MG63 (cell line): ENCODE measurements around the gene KNTC1. TPM values are rescaled to one million over a fixed set of nuclear protein-coding genes. Genes with fewer than 3 reads are reported as not detected.
"Not testable (repeated sequence)": the region's sequence is repeated elsewhere in the genome, so short reads cannot be mapped to it uniquely, and the experiment has no call there.

Source experiments
- DNase-seq: peaks from one replicate; pipeline ENCODE4 v3.0.0-alpha.2; 2020
- H3K27me3 ChIP-seq: fragments of 250-450 bp; sonication (Bioruptor Pico); 2 replicates; pipeline ENCODE4 v1.5.1; 2020; ENCODE audit warnings: mild to moderate bottlenecking, moderate library complexity
- H3K36me3 ChIP-seq: fragments of 250-450 bp; sonication (Bioruptor Pico); 2 replicates; pipeline ENCODE4 v1.5.1; 2020; ENCODE audit warnings: mild to moderate bottlenecking, moderate library complexity
- H3K4me3 ChIP-seq: fragments of 250-450 bp; sonication (Bioruptor Pico); 2 replicates; pipeline ENCODE4 v1.5.1; 2020; ENCODE audit warnings: mild to moderate bottlenecking, moderate library complexity
- H3K9me3 ChIP-seq: fragments of 250-450 bp; sonication (Bioruptor Pico); 2 replicates; pipeline ENCODE4 v1.5.1; 2020; ENCODE audit warnings: mild to moderate bottlenecking, moderate library complexity
- total RNA-seq: library from RNA; depleted of rRNA; stranded (reverse); fragments of >200 nt; shearing (Covaris generic); gene quantifications from 2 replicates; pipeline ENCODE4 v1.2.3, GENCODE V29; 2014; ENCODE audit warnings: low replicate concordance

KNTC1 gene
- total RNA-seq, 1 experiment from 2014 or later, result 20.5 TPM

DNA sequence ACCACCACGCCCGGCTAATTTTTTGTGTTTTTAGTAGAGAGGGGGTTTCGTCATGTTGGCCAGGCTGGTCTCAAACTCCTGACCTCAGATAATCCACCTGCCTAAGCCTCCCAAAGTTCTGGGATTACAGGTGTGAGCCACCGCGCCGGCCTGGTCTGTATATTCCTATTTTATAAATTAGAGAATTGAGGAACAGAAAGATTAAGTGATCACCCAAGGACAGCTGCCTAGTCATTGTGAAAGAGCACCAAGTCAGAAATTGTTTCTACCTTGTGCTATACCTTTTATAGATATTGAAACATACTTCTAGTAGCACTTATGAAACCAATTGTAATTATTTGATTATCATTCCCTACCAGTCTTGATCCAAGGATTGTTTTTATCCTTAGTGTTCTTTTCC is 1.9 kb downstream of the KNTC1 start:
- Histone ChIP-seq H3K9me3 (no peaks in the 10 kb centered on the region), H3K27me3 (no peaks in the 10 kb centered on the region), H3K36me3 (peaks cover 47% of the 10 kb centered on the region), H3K4me3 (no peak overlapping the region)
- DNase-seq, result no peak

GRCh38 chr12:122533856-122534255 is 6.8 kb downstream of the KNTC1 start:
- H3K27me3 ChIP-seq, result no peaks in the 10 kb centered on the region
- peak; percentile 23 for DNase-seq
- peaks cover 65% of the 10 kb centered on the region for H3K36me3 ChIP-seq
- no peaks in the 10 kb centered on the region for H3K9me3 ChIP-seq
- no peak overlapping the region for H3K4me3 ChIP-seq

DNA sequence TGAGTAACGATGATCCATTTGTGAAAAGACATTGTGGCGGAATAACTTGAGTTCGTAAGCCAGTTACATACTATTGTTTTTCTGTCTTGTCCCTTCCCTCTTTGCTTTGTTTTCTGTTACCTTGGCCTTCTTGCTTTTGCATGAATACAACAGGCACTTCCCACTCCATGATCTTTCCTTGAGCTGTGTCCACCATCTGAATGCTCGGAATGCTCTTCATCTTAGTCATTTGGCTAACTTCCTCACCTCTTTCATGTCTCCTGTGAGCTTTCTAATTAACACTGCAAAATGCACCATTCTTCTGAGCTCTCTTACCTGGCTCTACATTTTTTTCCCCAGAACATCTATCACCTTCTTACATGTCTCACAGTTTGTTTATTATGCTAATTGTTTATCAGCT is 10.0 kb downstream of the KNTC1 start:
- no peak overlapping the region for H3K4me3 ChIP-seq
- H3K27me3 ChIP-seq, result no peaks in the 10 kb centered on the region
- DNase-seq, result no peak
- peaks cover 62% of the 10 kb centered on the region for H3K36me3 ChIP-seq
- H3K9me3 ChIP-seq, result no peaks in the 10 kb centered on the region

DNA sequence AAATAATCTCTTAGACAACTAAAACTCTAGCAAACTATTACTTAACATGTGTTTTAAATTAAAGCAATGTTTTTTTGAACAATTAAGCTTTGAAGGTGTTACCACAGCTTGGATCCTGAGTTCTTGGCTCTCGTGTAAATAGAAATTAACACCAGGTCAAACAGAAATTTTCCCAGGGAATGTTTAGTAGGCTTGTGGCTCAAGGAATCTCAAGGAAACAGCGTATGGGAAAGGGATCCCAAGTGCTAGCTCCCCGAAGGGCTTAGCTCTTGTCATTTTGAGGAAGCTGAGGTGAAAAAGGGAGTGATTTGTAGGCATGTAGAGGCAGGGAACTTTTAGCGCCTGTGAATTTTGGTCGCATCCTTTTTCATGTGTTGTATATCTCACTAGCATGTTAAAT is 11.4 kb downstream of the KNTC1 start:
- DNase-seq, result no peak

GRCh38 chr12:122544537-122544936 is 17.5 kb downstream of the KNTC1 start:
- Histone ChIP-seq H3K9me3 (no peaks in the 10 kb centered on the region), H3K36me3 (peaks cover 76% of the 10 kb centered on the region), H3K4me3 (no peak overlapping the region), H3K27me3 (no peaks in the 10 kb centered on the region)
- DNase-seq, result no peak

More for the DNA sequence above, 11.4 kb downstream of the KNTC1 start:
- Histone ChIP-seq H3K9me3 (no peaks in the 10 kb centered on the region), H3K4me3 (no peak overlapping the region), H3K27me3 (no peaks in the 10 kb centered on the region), H3K36me3 (peaks cover 69% of the 10 kb centered on the region)

- Histone ChIP-seq H3K4me3 (no peak overlapping the region), H3K27me3 (no peaks in the 10 kb centered on the region), H3K9me3 (no peaks in the 10 kb centered on the region), H3K36me3 (peaks cover 71% of the 10 kb centered on the region)
- no peak for DNase-seq
Measured at GRCh38 chr12:122545855-122546254, 18.8 kb downstream of the KNTC1 start.

DNA sequence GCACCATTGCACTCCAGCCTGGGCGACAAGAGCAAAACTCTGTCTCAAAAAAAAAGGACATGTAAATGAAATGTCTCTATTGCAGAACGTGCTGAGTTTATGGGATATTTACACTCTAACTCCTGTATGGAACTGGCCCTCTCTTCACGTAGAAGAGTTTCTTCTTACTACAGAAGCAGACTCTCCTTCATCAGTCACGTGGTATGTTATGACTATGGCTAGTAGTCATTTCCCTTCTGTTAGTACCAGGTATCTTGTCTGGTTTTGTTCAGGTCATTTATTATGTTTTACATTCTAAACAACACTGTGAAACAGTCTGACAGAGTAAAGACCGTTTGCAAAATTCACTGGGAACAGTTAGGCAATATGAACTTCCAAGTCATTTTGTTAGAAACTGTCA is 20.3 kb downstream of the KNTC1 start:
- peaks cover 83% of the 10 kb centered on the region for H3K36me3 ChIP-seq
- H3K9me3 ChIP-seq, result no peaks in the 10 kb centered on the region
- no peaks in the 10 kb centered on the region for H3K27me3 ChIP-seq
- no peak for DNase-seq
- no peak overlapping the region for H3K4me3 ChIP-seq

- H3K36me3 ChIP-seq, result peaks cover 49% of the 10 kb centered on the region
- no peak overlapping the region for H3K4me3 ChIP-seq
- no peaks in the 10 kb centered on the region for H3K27me3 ChIP-seq
- no peaks in the 10 kb centered on the region for H3K9me3 ChIP-seq
- no peak for DNase-seq
Measured at GRCh38 chr12:122558745-122559641, 31.9 kb downstream of the KNTC1 start.

GRCh38 chr12:122560138-122560537 is 33.1 kb downstream of the KNTC1 start:
- no peak for DNase-seq
- H3K36me3 ChIP-seq, result peaks cover 52% of the 10 kb centered on the region

DNA sequence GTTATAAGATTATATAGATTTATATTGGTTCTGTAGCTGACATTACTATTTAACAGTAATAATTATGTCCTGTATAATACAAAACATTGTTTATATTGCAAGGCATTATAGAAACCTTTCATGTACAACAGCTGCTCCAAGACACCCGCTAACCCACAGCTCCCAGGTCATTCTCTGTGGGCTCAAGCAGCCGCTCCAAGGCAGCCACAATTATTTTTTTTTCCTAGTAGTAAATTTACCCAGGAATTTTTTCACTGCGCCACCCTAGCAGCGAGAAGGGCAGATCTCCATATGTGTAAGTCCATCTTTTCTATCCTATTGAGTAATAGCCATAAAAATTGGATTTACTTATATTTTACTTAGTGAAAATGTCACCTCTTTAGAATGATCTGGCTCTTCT is 36.3 kb downstream of the KNTC1 start:
- H3K27me3 ChIP-seq, result no peaks in the 10 kb centered on the region
- H3K36me3 ChIP-seq, result peaks cover 41% of the 10 kb centered on the region
- H3K9me3 ChIP-seq, result no peaks in the 10 kb centered on the region
- no peak overlapping the region for H3K4me3 ChIP-seq
- no peak for DNase-seq

More at GRCh38 chr12:122560138-122560537, 33.1 kb downstream of the KNTC1 start:
- Histone ChIP-seq H3K4me3 (no peak overlapping the region), H3K9me3 (no peaks in the 10 kb centered on the region), H3K27me3 (no peaks in the 10 kb centered on the region)

- H3K27me3 ChIP-seq, H3K9me3 ChIP-seq, DNase-seq, H3K4me3 ChIP-seq: not testable (repeated sequence)
- H3K36me3 ChIP-seq, result peaks cover 44% of the 10 kb centered on the region
Measured at GRCh38 chr12:122566816-122567215, 39.8 kb downstream of the KNTC1 start.

DNA sequence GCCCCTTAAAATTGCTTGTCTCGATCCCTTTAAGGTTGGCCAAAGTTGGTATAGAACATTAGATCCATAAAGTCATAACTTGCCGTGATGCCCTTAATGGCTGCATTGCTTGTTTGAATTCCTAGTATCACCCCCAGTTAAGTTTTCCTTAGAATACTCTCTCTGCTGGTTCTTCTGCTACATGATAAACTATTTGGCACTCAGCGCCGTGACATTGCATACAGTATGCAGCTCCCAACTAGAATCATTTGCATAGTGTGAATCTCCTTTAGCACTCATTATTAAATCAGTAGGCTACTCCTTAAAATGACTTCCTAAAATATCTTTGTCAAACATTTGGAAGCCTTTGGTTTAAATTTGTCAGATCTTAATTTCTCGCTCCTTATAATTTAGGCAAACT is 42.2 kb downstream of the KNTC1 start:
- no peak for DNase-seq
- Histone ChIP-seq H3K27me3 (no peaks in the 10 kb centered on the region), H3K36me3 (peaks cover 53% of the 10 kb centered on the region), H3K4me3 (no peak overlapping the region), H3K9me3 (no peaks in the 10 kb centered on the region)

GRCh38 chr12:122570006-122570405 is 43.0 kb downstream of the KNTC1 start:
- peak; percentile 25 for DNase-seq

DNA sequence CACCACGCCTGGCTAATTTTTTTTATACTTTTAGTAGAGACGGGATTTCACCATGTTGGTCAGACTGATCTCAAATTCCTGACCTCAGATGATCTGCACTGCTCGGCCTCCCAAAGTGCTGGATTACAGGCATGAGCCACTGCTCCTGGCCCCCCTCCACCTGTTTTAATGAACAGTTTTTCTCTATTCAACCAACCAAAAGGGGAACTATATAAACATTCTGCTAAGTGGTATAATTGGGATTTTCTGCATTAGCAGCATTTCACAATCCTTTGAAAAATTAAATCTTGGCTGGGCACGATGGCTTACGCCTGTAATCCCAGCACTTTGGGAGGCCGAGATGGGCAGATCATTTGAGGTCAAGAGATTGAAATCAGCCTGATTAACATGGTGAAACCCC is 44.8 kb downstream of the KNTC1 start:
- no peaks in the 10 kb centered on the region for H3K9me3 ChIP-seq
- no peak overlapping the region for H3K4me3 ChIP-seq
- no peaks in the 10 kb centered on the region for H3K27me3 ChIP-seq
- H3K36me3 ChIP-seq, result peaks cover 73% of the 10 kb centered on the region
- DNase-seq, result no peak

More at GRCh38 chr12:122570006-122570405, 43.0 kb downstream of the KNTC1 start:
- H3K36me3 ChIP-seq, result peaks cover 57% of the 10 kb centered on the region
- H3K4me3 ChIP-seq, H3K9me3 ChIP-seq, H3K27me3 ChIP-seq: not testable (repeated sequence)

DNA sequence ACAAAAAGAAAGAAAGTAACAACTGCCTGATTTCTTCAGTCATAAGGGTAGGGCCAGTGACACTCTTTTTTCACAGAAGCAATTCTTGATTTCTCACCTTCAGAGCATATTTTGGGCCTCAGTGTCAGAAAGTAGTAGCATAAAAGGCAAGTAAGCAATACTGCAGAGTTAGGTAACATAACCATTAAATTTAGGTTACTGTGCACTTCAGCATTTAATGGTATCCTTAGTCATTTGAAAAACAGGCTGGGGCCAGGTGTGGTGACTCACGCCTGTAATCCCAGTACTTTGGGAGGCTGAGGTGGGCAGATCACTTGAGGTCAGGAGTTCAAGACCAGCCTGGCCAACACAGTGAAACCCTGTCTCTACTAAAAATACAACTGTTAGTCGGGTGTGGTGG is 56.2 kb downstream of the KNTC1 start:
- not testable (repeated sequence) for H3K27me3 ChIP-seq, H3K4me3 ChIP-seq, H3K9me3 ChIP-seq
- H3K36me3 ChIP-seq, result peaks cover 84% of the 10 kb centered on the region
- peak; percentile 10 for DNase-seq

DNA sequence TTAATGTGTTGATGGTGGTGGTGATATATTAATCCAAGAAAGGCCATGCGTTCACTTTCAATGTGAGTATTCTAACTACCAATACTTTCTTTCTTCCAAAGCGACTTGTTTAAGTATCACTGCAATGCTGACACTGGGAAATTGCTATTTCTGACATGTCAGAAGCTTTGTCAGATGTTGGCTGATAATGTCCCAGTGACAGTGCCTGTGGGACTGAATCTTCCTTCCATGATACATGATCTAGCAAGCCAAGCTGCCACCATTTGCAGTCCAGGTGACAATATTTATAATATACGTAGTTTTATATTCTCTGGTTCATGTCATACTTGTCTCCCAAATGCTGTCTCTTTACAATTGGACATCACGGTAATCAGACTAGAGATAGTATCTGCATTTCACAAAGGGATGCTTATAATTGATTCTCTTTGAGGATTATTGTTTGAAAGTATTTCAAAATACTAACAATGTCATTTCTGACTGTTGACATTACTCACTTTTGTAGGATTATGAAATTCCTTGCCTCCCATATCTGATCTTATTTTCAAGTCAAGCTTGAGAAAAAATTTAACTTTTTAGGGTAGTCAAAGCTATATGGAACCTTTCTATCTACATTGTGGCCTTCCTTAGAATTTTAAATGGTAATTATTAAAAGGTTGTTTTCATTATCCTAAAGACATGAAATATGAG is 57.3 kb downstream of the KNTC1 start:
- Histone ChIP-seq H3K27me3 (no peaks in the 10 kb centered on the region), H3K4me3 (no peak overlapping the region), H3K9me3 (no peaks in the 10 kb centered on the region), H3K36me3 (peaks cover 90% of the 10 kb centered on the region)
- no peak for DNase-seq

- Histone ChIP-seq H3K36me3 (peaks cover 65% of the 10 kb centered on the region), H3K27me3 (no peaks in the 10 kb centered on the region), H3K4me3 (no peak overlapping the region), H3K9me3 (no peaks in the 10 kb centered on the region)
- DNase-seq, result no peak
Measured at GRCh38 chr12:122590990-122591389, 63.9 kb downstream of the KNTC1 start.

DNA sequence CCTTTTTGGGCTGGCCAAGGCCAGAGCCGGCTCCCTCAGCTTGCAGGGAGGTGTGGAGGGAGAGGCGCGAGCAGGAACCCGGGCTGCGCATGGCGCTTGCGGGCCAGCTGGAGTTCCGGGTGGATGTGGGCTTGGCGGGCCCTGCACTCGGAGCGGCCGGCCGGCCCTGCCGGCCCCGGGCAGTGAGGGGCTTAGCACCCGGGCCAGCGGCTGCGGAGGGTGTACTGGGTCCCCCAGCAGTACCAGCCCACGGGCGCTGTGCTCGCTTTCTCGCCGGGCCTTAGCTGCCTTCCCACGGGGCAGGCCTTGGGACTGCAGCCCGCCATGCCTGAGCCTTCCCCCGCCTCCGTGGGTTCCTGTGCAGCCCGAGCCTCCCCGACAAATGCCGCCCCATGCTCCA is 64.9 kb downstream of the KNTC1 start:
- not testable (repeated sequence) for H3K9me3 ChIP-seq, DNase-seq, H3K27me3 ChIP-seq, H3K4me3 ChIP-seq
- peaks cover 58% of the 10 kb centered on the region for H3K36me3 ChIP-seq
